H1 (cell line): ENCODE measurements around the gene FBLIM1. TPM values are rescaled to one million over a fixed set of nuclear protein-coding genes. Genes with fewer than 3 reads are reported as not detected.

Experiments
- ASH2L ChIP-seq: fragments of 200-600, 300-600 bp; sonication (generic); IDR thresholded peaks from one replicate; pipeline ENCODE4 v1.7.1; 2017; ENCODE audit warnings: low read length
- CHD2 ChIP-seq: IDR thresholded peaks from 2 replicates; pipeline ENCODE4 v1.6.1; 2012; ENCODE audit warnings: low read length, improper control_type of control experiment
- CTBP2 ChIP-seq: IDR thresholded peaks from 2 replicates; pipeline ENCODE4 v1.7.0; 2011; ENCODE audit warnings: borderline replicate concordance, mild to moderate bottlenecking, moderate library complexity, mixed read lengths, low read length; ENCODE audit not compliant: insufficient read depth, insufficient read length
- FOSL1 ChIP-seq: IDR thresholded peaks from 2 replicates; pipeline ENCODE4 v1.6.1; 2011; ENCODE audit warnings: mild to moderate bottlenecking, low read depth, low read length, moderate library complexity; ENCODE audit not compliant: insufficient read depth
- GTF2F1 ChIP-seq: IDR thresholded peaks from 2 replicates; pipeline ENCODE4 v1.6.1; 2012; ENCODE audit warnings: low read depth, low read length, improper control_type of control experiment, borderline replicate concordance
- KDM1A ChIP-seq: fragments of 200-600, 300-600 bp; sonication (generic); IDR thresholded peaks from 2 replicates; pipeline ENCODE4 v1.7.1; 2016; ENCODE audit warnings: mild to moderate bottlenecking, low read length, borderline replicate concordance
- PHF8 ChIP-seq: fragments of 200-600 bp; sonication (generic); conservative IDR thresholded peaks from 2 replicates; pipeline ENCODE4 v1.7.1; 2012; ENCODE audit warnings: low read depth, mild to moderate bottlenecking, inconsistent platforms, low read length, moderate library complexity
- POLR2A ChIP-seq, 2 experiments: IDR thresholded peaks; 1 replicate in 1 of 2; 2 replicates in 1 of 2; pipeline ENCODE4 v1.6.1; 2011; ENCODE audit warnings: low read depth in 2 of 2, low read length in 2 of 2, mild to moderate bottlenecking in 2 of 2; ENCODE audit errors: control extremely low read depth in 1 of 2
- POLR2AphosphoS5 ChIP-seq: IDR thresholded peaks from 2 replicates; pipeline ENCODE4 v1.6.1; 2011; ENCODE audit warnings: low read depth, low read length
- RBBP5 ChIP-seq: IDR thresholded peaks from 2 replicates; pipeline ENCODE4 v1.7.1; 2012; ENCODE audit warnings: low read depth, mild to moderate bottlenecking, inconsistent platforms, low read length, moderate library complexity, borderline replicate concordance
- RNF2 ChIP-seq: fragments of 200-900, 300-1000 bp; sonication (generic); IDR thresholded peaks from 2 replicates; pipeline ENCODE4 v1.7.1; 2016; ENCODE audit warnings: borderline replicate concordance, low read depth, mild to moderate bottlenecking, antibody characterized with exemption, low read length; ENCODE audit not compliant: poor library complexity, severe bottlenecking; ENCODE audit errors: missing control alignments
- SIN3A ChIP-seq, 2 experiments: IDR thresholded peaks in 1 of 2; conservative IDR thresholded peaks in 1 of 2; 2 replicates each; pipeline ENCODE4 v1.6.1; 2011 to 2012; ENCODE audit warnings: low read length in 2 of 2, improper control_type of control experiment in 1 of 2, low read depth in 1 of 2, mild to moderate bottlenecking in 1 of 2
- SP1 ChIP-seq: IDR thresholded peaks from 2 replicates; pipeline ENCODE4 v1.6.1; 2011; ENCODE audit warnings: low read depth, low read length
- TAF1 ChIP-seq: IDR thresholded peaks from 2 replicates; pipeline ENCODE4 v1.6.1; 2011; ENCODE audit warnings: mild to moderate bottlenecking, low read depth, low read length
- TAF7 ChIP-seq: optimal IDR thresholded peaks from 2 replicates; pipeline ENCODE3; 2011; ENCODE audit warnings: low read depth, mild to moderate bottlenecking, inconsistent platforms, low read length, moderate library complexity, borderline replicate concordance
- TBP ChIP-seq: IDR thresholded peaks from 2 replicates; pipeline ENCODE4 v1.6.1; 2011; ENCODE audit warnings: low read depth, low read length, improper control_type of control experiment
- TCF12 ChIP-seq: IDR thresholded peaks from 2 replicates; pipeline ENCODE4 v1.6.1; 2011; ENCODE audit warnings: low read depth, mild to moderate bottlenecking, low read length
- TEAD4 ChIP-seq: IDR thresholded peaks from 2 replicates; pipeline ENCODE4 v1.6.1; 2012; ENCODE audit warnings: low read depth, low read length, inconsistent platforms, mixed read lengths
- YY1 ChIP-seq: IDR thresholded peaks from 2 replicates; pipeline ENCODE4 v1.6.1; 2011; ENCODE audit warnings: low read depth, mild to moderate bottlenecking, low read length
- polyA plus RNA-seq, 7 experiments: library from polyadenylated mRNA; depleted of rRNA in 3 of 7; stranded (reverse) in 5 of 7; unstranded in 2 of 7; fragments of >200 nt in 5 of 7; fragments of 200-250 nt in 2 of 7; gene quantifications; 1 replicate in 5 of 7; 2 replicates in 1 of 7; 4 replicates in 1 of 7; pipeline versions ENCODE4 v1.2.1 to v1.2.3, GENCODE V29; 2011 to 2013; ENCODE audit warnings: missing spikeins in 2 of 7, mixed read lengths in 2 of 7
- total RNA-seq: library from RNA; stranded (reverse); fragmentation: NEBNext Ultra II Directional; extraction: Animal tissue kit (Norgen Biotek cat#: 25700); gene quantifications from 2 replicates; pipeline ENCODE4 v1.2.1, GENCODE V29; 2021
- TF ChIP-seq, protein P1 (sequence below), 3 experiments: IDR thresholded peaks; 1 replicate in 2 of 3; 2 replicates in 1 of 3; pipeline versions ENCODE4 v1.5.1 to v1.6.1; 2011; ENCODE audit warnings: low read length in 3 of 3, mild to moderate bottlenecking in 3 of 3, inconsistent platforms in 2 of 3, low read depth in 1 of 3, moderate library complexity in 1 of 3; ENCODE audit not compliant: insufficient read depth in 1 of 3; ENCODE audit errors: control extremely low read depth in 1 of 3
- TF ChIP-seq, protein P2 (sequence below): IDR thresholded peaks from 2 replicates; pipeline ENCODE4 v1.6.1; 2012; ENCODE audit warnings: inconsistent platforms

Gene FBLIM1
- total and polyA plus RNA-seq, 2 of the 8 experiments (the other 6 are each of a cell fraction or from before 2014, with no cell fraction given), result 66.6 to 66.7 TPM

DNA sequence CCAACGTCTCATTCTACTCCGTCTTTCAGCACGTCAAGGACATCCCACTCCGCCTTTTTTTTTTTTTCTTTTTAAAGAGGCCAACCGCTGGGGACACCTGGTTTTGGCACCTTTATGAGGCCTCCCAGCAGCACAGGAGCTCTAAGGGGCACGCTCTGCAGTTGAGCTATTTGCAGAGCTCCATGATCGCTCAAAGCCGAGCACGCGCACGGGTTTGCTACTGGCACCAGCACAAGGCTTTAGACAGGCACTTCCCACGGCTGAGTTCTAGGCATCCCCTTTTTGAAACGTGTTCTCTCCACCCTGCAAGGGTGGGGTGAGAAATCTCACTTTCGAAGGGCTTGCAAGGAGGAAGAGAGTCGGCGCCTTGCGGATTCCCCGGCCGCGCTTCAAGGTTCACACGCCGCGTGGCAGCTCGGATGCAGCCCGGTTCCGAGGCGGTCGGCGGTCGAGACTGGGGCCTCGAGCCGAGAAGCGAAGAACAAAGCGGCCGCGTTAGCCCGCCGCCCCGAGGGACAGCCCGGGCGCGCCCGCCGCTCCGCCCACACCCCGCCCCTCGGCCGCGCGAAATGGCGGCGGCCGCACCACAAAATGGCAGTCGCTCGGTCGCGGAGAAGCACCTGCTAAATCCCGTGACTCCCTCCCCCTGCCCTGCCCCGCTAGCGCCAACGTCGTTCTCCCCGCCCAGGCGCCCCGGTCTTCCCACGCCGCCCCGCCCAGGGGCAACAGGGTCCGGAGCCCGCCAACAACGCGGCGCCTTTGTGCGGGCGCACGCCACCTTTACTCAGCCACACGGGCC is 76.0 kb downstream of the FBLIM1 start (continued):
- TF ChIP-seq POLR2AphosphoS5 (peak; percentile 90), CHD2 (0 out of 2 replicates have a peak, but pooled peaks have one; percentile 15), KDM1A (0 out of 2 replicates have a peak, but pooled peaks have one; percentile 9), PHF8 (peak; percentile 66), SP1 (peak; percentile 71), YY1 (peak; percentile 99), CTBP2 (no peak), POLR2A (IDR thresholded peaks at IDR 0.05; ENCODE audit: control extremely low read depth in 1 of 2, low read depth in 2 of 2, low read length in 2 of 2) (peak; percentile 50 to 91), GTF2F1 (peak; percentile 64; the same call in 1 of the 2 replicates), TAF1 (peak; percentile 77), RBBP5 (peak; percentile 74; the same call in 1 of the 2 replicates), TCF12 (peak; percentile 94), ASH2L (peak; percentile 67), TBP (peak; percentile 86), TEAD4 (peak; percentile 94), FOSL1 (0 out of 2 replicates have a peak, but pooled peaks have one; percentile 49), SIN3A (conservative IDR thresholded peaks at IDR 0.05 in 1 of 2, IDR thresholded peaks at IDR 0.05 in 1 of 2; ENCODE audit: low read depth in 1 of 2, low read length in 2 of 2) (peak in 1 of 2 experiments; percentile 68; a peak in 1 of 4 replicates), TAF7 (peak; percentile 10), RNF2 (no peak)
- TF ChIP-seq, protein P1, sequence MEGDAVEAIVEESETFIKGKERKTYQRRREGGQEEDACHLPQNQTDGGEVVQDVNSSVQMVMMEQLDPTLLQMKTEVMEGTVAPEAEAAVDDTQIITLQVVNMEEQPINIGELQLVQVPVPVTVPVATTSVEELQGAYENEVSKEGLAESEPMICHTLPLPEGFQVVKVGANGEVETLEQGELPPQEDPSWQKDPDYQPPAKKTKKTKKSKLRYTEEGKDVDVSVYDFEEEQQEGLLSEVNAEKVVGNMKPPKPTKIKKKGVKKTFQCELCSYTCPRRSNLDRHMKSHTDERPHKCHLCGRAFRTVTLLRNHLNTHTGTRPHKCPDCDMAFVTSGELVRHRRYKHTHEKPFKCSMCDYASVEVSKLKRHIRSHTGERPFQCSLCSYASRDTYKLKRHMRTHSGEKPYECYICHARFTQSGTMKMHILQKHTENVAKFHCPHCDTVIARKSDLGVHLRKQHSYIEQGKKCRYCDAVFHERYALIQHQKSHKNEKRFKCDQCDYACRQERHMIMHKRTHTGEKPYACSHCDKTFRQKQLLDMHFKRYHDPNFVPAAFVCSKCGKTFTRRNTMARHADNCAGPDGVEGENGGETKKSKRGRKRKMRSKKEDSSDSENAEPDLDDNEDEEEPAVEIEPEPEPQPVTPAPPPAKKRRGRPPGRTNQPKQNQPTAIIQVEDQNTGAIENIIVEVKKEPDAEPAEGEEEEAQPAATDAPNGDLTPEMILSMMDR (IDR thresholded peaks at IDR 0.05; ENCODE audit: control extremely low read depth in 1 of 3, insufficient read depth in 1 of 3, low read depth in 1 of 3, low read length in 3 of 3), result no peak
- TF ChIP-seq, protein P2, sequence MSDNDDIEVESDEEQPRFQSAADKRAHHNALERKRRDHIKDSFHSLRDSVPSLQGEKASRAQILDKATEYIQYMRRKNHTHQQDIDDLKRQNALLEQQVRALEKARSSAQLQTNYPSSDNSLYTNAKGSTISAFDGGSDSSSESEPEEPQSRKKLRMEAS, result peak; percentile 77
